ENCODE data around the gene KRT71.
A peak's percentile ranks its signal among the peaks of the same experiment; 100 is the strongest.

The KRT71 gene

GRCh38 chr12:52517005-52517835, 35.7 kb downstream of the KRT71 start:
- peak overlapping the region; percentile 100 for H3K27ac ChIP-seq
- no peak for TF ChIP-seq CTCF (conservative IDR thresholded peaks at IDR 0.05; ENCODE audit: low read depth)
- ChIA-PET POLR2A (ENCODE audit: low non-redundant PET) (interaction anchor here (0.7 kb wide), 1 partner anchor 341 kb away, joined by 3 read pairs; no protein-coding TSS in a partner anchor), CTCF (interaction anchor here (0.6 kb wide), 1 partner anchor 126 kb away, joined by 3 read pairs; no protein-coding TSS in a partner anchor)
- DNase-seq (ENCODE audit: low spot score): no peak

- ChIA-PET CTCF (interaction anchor here (0.5 to 3.0 kb wide), 2 partner anchors 355 to 363 kb away, joined by 3 to 18 read pairs; no protein-coding TSS in a partner anchor), POLR2A (ENCODE audit: low non-redundant PET) (interaction anchor here (0.7 kb wide), 2 partner anchors 144 to 340 kb away, joined by 3 read pairs; no protein-coding TSS in a partner anchor)
- peak overlapping the region; percentile 100 for H3K27ac ChIP-seq
- no peak for TF ChIP-seq CTCF (conservative IDR thresholded peaks at IDR 0.05; ENCODE audit: low read depth)
- no peak for DNase-seq (ENCODE audit: low spot score)
Observed at GRCh38 chr12:52515927-52516831, 36.8 kb downstream of the KRT71 start.

- H3K27ac ChIP-seq: peak overlapping the region; percentile 90
- DNase-seq (ENCODE audit: low spot score): no peak
- no peak for TF ChIP-seq CTCF (conservative IDR thresholded peaks at IDR 0.05; ENCODE audit: low read depth)
- POLR2A ChIA-PET (ENCODE audit: low non-redundant PET): interaction anchor here (0.7 kb wide), 1 partner anchor 143 kb away, joined by 3 read pairs; no protein-coding TSS in a partner anchor
- CTCF ChIA-PET: interaction anchor here (0.5 to 3.0 kb wide), 2 partner anchors 364 to 370 kb away, joined by 3 to 18 read pairs; no protein-coding TSS in a partner anchor
Observed at GRCh38 chr12:52515319-52515646, 37.7 kb downstream of the KRT71 start.

DNA sequence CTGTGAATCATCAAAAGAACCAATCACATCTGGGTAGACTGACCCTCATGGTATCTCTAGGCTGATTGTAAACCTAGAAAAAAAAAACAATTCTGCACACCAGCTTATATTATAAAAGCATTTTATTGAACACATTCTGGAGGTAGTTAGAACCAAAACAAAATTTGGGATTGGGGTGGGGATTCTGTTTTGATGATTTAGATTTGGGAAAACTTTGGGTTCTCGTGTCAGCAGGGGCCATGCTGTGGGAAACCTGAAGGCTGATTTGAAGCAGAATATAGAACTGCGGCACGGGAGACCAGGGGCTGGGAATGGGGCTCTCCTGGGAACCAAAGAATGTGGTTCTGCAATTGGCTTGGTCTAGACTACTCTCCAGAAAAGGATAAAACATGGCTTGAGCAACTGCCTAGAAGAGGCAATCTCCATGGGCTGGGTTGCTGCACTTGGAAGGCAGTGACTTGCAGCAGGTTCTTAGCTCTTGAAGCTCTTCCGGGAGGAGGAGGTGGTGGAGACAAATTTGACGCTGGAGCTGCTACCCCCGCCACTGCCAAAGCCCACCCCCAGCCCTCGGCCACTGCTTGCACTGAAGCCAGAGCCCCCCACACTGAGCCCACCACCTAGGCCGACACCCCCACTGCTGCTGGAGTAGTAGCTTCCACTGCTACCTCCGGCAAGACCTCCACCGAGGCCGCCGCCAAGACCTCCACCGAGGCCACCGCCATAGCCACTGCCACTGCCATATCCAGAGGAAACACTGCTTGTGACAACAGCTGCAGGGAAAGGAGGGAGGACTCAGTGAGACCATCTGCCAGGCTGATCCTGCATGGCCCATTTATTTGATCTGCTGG, 38.2 kb downstream of the KRT71 start:
- no peak for TF ChIP-seq CTCF (conservative IDR thresholded peaks at IDR 0.05; ENCODE audit: low read depth)
- H3K27ac ChIP-seq: peak overlapping the region; percentile 90
- ChIA-PET POLR2A (ENCODE audit: low non-redundant PET) (interaction anchor here (0.7 kb wide), 1 partner anchor 142 kb away, joined by 3 read pairs; no protein-coding TSS in a partner anchor), CTCF (interaction anchor here (0.5 to 3.0 kb wide), 5 partner anchors 65 to 371 kb away, joined by 3 to 18 read pairs (median 4); no protein-coding TSS in a partner anchor)
- DNase-seq (ENCODE audit: low spot score): no peak

GRCh38 chr12:52513736-52514135, 39.2 kb downstream of the KRT71 start:
- DNase-seq (ENCODE audit: low spot score): no peak
- POLR2A ChIA-PET (ENCODE audit: low non-redundant PET): no interaction called here
- CTCF ChIA-PET: interaction anchor here (0.9 to 3.0 kb wide), 4 partner anchors 66 to 366 kb away, joined by 4 to 18 read pairs (median 5); no protein-coding TSS in a partner anchor
- no peak for TF ChIP-seq CTCF (conservative IDR thresholded peaks at IDR 0.05; ENCODE audit: low read depth)
- H3K27ac ChIP-seq: peak overlapping the region; percentile 49; the same call in 1 of the 2 replicates
